GM23338 (cell line): ENCODE results near the gene CASP8. TPM values are rescaled to one million over a fixed set of nuclear protein-coding genes. Genes with fewer than 3 reads are reported as not detected.
A peak's percentile ranks its signal among the peaks of the same experiment; 100 is the strongest.

Experiments used
- ATAC-seq: fragments of 200-7000 bp; cut with Tn5 transposase; 3 replicates; pipeline ENCODE4 v1.9.1; 2020
- DNase-seq: peaks from one replicate; pipeline ENCODE4 v3.0.0-alpha.2; 2015; ENCODE audit warnings: low spot score
- H2AFZ ChIP-seq: fragments of 200-600 bp; sonication (generic); 2 replicates; pipeline ENCODE4 v1.8.0; 2016; ENCODE audit warnings: antibody characterized with exemption, mild to moderate bottlenecking, moderate library complexity
- H3F3A ChIP-seq: fragments of 200-600 bp; sonication (generic); replicated peaks from 2 replicates; pipeline ENCODE4 v1.8.0; 2017; ENCODE audit warnings: antibody characterized with exemption, mixed run types, low read depth
- H3K27ac ChIP-seq: fragments of 200-600 bp; sonication (generic); 2 replicates; pipeline ENCODE4 v1.6.1; 2016; ENCODE audit warnings: low read depth
- H3K27me3 ChIP-seq: fragments of 200-600 bp; sonication (generic); 2 replicates; pipeline ENCODE4 v1.8.0; 2016; ENCODE audit warnings: mild to moderate bottlenecking, mixed run types, moderate library complexity; ENCODE audit not compliant: insufficient read depth
- H3K36me3 ChIP-seq: fragments of 200-600 bp; sonication (generic); 2 replicates; pipeline ENCODE4 v1.8.0; 2016; ENCODE audit warnings: mild to moderate bottlenecking; ENCODE audit not compliant: insufficient read depth
- H3K4me1 ChIP-seq: fragments of 200-600 bp; sonication (generic); 2 replicates; pipeline ENCODE4 v1.8.0; 2016; ENCODE audit warnings: mild to moderate bottlenecking, moderate library complexity; ENCODE audit not compliant: insufficient read depth
- H3K4me2 ChIP-seq: fragments of 200-600 bp; sonication (generic); 2 replicates; pipeline ENCODE4 v1.7.1; 2017; ENCODE audit warnings: mixed run types
- H3K4me3 ChIP-seq: fragments of 200-600 bp; sonication (generic); 2 replicates; pipeline ENCODE4 v1.6.1; 2016; ENCODE audit warnings: mixed run types
- H3K79me2 ChIP-seq: fragments of 200-600 bp; sonication (generic); replicated peaks from 2 replicates; pipeline ENCODE4 v1.8.0; 2017; ENCODE audit warnings: mild to moderate bottlenecking; ENCODE audit not compliant: insufficient read depth
- H3K9me2 ChIP-seq: fragments of 200-600 bp; sonication (generic); 2 replicates; pipeline ENCODE4 v1.8.0; 2017; ENCODE audit not compliant: insufficient read depth
- H4K20me1 ChIP-seq: fragments of 200-600 bp; sonication (generic); replicated peaks from 2 replicates; pipeline ENCODE4 v1.8.0; 2017; ENCODE audit warnings: mild to moderate bottlenecking; ENCODE audit not compliant: insufficient read depth
- H3K27ac Mint-ChIP-seq: 2 replicates; pipeline ENCODE4 v1.8.0; 2020; ENCODE audit warnings: inconsistent platforms, mild to moderate bottlenecking, moderate library complexity, mixed read lengths
- H3K27me3 Mint-ChIP-seq: 3 replicates; pipeline ENCODE4 v1.8.0; 2022; ENCODE audit warnings: low read depth, mild to moderate bottlenecking, moderate library complexity, mixed read lengths, inconsistent platforms; ENCODE audit not compliant: insufficient read depth, poor library complexity
- H3K36me3 Mint-ChIP-seq: 3 replicates; pipeline ENCODE4 v1.8.0; 2021; ENCODE audit warnings: low read depth, mild to moderate bottlenecking, inconsistent platforms, moderate library complexity, mixed read lengths
- H3K4me1 Mint-ChIP-seq: 3 replicates; pipeline ENCODE4 v1.8.0; 2020; ENCODE audit warnings: mild to moderate bottlenecking, inconsistent platforms, mixed read lengths
- H3K4me3 Mint-ChIP-seq: 3 replicates; pipeline ENCODE4 v1.8.0; 2021; ENCODE audit warnings: moderate library complexity, mild to moderate bottlenecking, inconsistent platforms, mixed read lengths
- H3K9me3 Mint-ChIP-seq: 3 replicates; pipeline ENCODE4 v1.8.0; 2020; ENCODE audit warnings: moderate library complexity, mild to moderate bottlenecking, inconsistent platforms, mixed read lengths
- CREB1 ChIP-seq: fragments of 250-450 bp; sonication (Bioruptor Pico); IDR thresholded peaks from 2 replicates; pipeline ENCODE4 v1.5.0; 2020; ENCODE audit warnings: low read depth, mild to moderate bottlenecking, moderate library complexity
- EZH2 ChIP-seq: fragments of 200-600 bp; sonication (generic); IDR thresholded peaks from one replicate; pipeline ENCODE4 v1.8.0; 2017; ENCODE audit warnings: antibody characterized with exemption, mild to moderate bottlenecking, low read depth; ENCODE audit not compliant: unreplicated experiment
- EZH2phosphoT487 ChIP-seq: fragments of 200-600 bp; sonication (generic); IDR thresholded peaks from one replicate; pipeline ENCODE4 v1.8.1; 2018; ENCODE audit warnings: antibody characterized with exemption; ENCODE audit not compliant: unreplicated experiment
- JUNB ChIP-seq: IDR thresholded peaks from one replicate; pipeline ENCODE4 v1.6.1; 2016; ENCODE audit warnings: antibody characterized with exemption; ENCODE audit not compliant: unreplicated experiment
- NANOG ChIP-seq: IDR thresholded peaks from 2 replicates; pipeline ENCODE4 v1.6.1; 2016; ENCODE audit warnings: antibody characterized with exemption, borderline replicate concordance
- POLR2AphosphoS5 ChIP-seq: IDR thresholded peaks from 2 replicates; pipeline ENCODE4 v1.6.1; 2016; ENCODE audit warnings: antibody characterized with exemption, low read depth
- STAT1 ChIP-seq: IDR thresholded peaks from one replicate; pipeline ENCODE4 v1.6.1; 2016; ENCODE audit warnings: antibody characterized with exemption; ENCODE audit not compliant: unreplicated experiment
- ZNF114 ChIP-seq: fragments of 250-450 bp; sonication (Bioruptor Pico); IDR thresholded peaks from 2 replicates; pipeline ENCODE4 v1.5.0; 2020; ENCODE audit warnings: mild to moderate bottlenecking, moderate library complexity
- ZNF331 ChIP-seq: fragments of 250-450 bp; sonication (Bioruptor Pico); IDR thresholded peaks from 2 replicates; pipeline ENCODE4 v1.5.0; 2020; ENCODE audit warnings: low read depth, mild to moderate bottlenecking, moderate library complexity
- polyA plus RNA-seq: library from polyadenylated mRNA; unstranded; fragments of >200 nt; fragmentation: Nextera tagmentation; extraction: Ambion mirVana; gene quantifications from 2 replicates; pipeline ENCODE4 v1.2.1, GENCODE V29; 2016
- total RNA-seq: library from RNA; depleted of rRNA; stranded (reverse); fragments of >200 nt; shearing (Covaris generic); gene quantifications from 2 replicates; pipeline ENCODE4 v1.2.3, GENCODE V29; 2014
- TF ChIP-seq, protein P1 (sequence below): IDR thresholded peaks from one replicate; pipeline ENCODE4 v1.6.1; 2018; ENCODE audit warnings: antibody characterized with exemption; ENCODE audit not compliant: unreplicated experiment
- TF ChIP-seq, protein P2 (sequence below): IDR thresholded peaks from 2 replicates; pipeline ENCODE4 v1.6.1; 2016; ENCODE audit warnings: antibody characterized with exemption
- TF ChIP-seq, protein P3 (sequence below): fragments of 250-450 bp; sonication (Bioruptor Pico); IDR thresholded peaks from 2 replicates; pipeline ENCODE4 v1.5.0; 2020; ENCODE audit warnings: mild to moderate bottlenecking, moderate library complexity
- TF ChIP-seq, protein P4 (sequence below), 2 experiments: fragments of 200-600 bp in 1 of 2; sonication (generic) in 1 of 2; conservative IDR thresholded peaks; 2 replicates each; pipeline versions ENCODE4 v1.5.1 to v1.6.1; 2016 to 2017; ENCODE audit warnings: antibody characterized with exemption in 2 of 2, low read depth in 2 of 2, mild to moderate bottlenecking in 2 of 2, moderate library complexity in 1 of 2

The CASP8 gene
- total and polyA plus RNA-seq, 2 experiments from 2014 or later: 2.3 to 3.6 TPM

DNA sequence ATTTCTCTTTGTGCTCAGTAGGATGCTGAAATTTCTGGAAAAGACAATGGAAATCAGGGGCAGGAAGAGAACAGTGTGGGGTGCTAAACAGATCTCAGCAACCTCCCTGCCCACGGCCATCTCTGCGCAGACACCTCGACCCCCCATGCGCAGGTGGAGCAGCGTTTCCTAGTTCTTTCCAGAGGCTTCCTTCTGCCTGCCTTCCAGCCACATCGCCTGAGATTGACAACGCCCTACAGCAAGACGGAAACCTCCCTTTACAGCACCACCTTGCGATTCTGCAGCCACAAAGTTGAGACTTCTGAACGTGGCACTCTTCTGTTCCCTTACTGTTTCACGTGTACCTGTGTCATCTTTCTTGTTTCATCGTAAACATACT, 31.4 kb upstream of the CASP8 start (continued):
- TF ChIP-seq, protein P1, sequence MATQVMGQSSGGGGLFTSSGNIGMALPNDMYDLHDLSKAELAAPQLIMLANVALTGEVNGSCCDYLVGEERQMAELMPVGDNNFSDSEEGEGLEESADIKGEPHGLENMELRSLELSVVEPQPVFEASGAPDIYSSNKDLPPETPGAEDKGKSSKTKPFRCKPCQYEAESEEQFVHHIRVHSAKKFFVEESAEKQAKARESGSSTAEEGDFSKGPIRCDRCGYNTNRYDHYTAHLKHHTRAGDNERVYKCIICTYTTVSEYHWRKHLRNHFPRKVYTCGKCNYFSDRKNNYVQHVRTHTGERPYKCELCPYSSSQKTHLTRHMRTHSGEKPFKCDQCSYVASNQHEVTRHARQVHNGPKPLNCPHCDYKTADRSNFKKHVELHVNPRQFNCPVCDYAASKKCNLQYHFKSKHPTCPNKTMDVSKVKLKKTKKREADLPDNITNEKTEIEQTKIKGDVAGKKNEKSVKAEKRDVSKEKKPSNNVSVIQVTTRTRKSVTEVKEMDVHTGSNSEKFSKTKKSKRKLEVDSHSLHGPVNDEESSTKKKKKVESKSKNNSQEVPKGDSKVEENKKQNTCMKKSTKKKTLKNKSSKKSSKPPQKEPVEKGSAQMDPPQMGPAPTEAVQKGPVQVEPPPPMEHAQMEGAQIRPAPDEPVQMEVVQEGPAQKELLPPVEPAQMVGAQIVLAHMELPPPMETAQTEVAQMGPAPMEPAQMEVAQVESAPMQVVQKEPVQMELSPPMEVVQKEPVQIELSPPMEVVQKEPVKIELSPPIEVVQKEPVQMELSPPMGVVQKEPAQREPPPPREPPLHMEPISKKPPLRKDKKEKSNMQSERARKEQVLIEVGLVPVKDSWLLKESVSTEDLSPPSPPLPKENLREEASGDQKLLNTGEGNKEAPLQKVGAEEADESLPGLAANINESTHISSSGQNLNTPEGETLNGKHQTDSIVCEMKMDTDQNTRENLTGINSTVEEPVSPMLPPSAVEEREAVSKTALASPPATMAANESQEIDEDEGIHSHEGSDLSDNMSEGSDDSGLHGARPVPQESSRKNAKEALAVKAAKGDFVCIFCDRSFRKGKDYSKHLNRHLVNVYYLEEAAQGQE: no peak
- TF ChIP-seq, protein P2, sequence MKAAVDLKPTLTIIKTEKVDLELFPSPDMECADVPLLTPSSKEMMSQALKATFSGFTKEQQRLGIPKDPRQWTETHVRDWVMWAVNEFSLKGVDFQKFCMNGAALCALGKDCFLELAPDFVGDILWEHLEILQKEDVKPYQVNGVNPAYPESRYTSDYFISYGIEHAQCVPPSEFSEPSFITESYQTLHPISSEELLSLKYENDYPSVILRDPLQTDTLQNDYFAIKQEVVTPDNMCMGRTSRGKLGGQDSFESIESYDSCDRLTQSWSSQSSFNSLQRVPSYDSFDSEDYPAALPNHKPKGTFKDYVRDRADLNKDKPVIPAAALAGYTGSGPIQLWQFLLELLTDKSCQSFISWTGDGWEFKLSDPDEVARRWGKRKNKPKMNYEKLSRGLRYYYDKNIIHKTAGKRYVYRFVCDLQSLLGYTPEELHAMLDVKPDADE: no peak
- TF ChIP-seq CREB1 (CRISPR knock-in tag) (no peak), STAT1 (no peak), EZH2 (no peak), NANOG (no peak), EZH2phosphoT487 (no peak), JUNB (no peak)

DNA sequence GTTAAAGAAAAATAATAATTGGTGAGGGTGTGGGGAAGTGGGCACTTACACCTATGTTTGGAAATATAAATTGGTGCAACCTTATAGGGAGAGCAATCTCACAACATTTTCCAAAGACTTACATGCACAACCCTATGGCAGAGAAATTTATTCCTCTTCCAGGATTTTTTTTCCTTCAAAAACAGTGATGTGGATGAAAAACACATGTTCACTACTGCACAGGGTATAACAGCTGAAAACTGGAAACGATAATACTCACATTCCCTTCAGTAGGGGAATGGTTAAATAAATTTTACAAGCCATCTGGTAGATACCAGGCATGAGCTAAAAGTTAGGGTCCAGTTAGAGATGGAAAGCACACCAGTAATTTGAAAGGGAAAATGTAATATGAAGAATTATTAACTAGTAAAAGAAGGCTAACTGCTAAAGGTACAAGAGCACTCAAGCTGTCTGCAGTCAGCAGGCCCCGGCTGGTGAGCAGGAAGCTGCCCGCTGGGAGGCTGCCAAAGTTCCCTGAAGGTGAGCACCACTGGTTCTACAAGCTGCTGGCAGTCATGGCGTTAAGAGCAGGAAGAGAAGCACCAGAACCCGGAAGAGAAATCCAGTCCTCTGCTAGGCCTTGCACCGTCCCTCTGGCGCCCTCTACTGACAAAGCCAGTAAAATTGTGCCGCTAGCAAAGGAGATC, 28.4 kb upstream of the CASP8 start:
- no peaks in the 10 kb centered on the region for H3K9me2 ChIP-seq
- no peaks in the 10 kb centered on the region for H3K27me3 ChIP-seq
- H3K27ac Mint-ChIP-seq: peak overlapping the region; percentile 17; the same call in 1 of the 2 replicates
- H4K20me1 ChIP-seq: no peaks in the 10 kb centered on the region
- no peaks in the 10 kb centered on the region; the same call in 2 of the 3 replicates for H3K9me3 Mint-ChIP-seq
- DNase-seq (peak; percentile 97), ATAC-seq (peak; percentile 82)
- H3F3A ChIP-seq: no peaks in the 10 kb centered on the region
- H3K36me3 ChIP-seq: no peaks in the 10 kb centered on the region
- H3K36me3 Mint-ChIP-seq: no peaks in the 10 kb centered on the region
- H3K4me1 Mint-ChIP-seq: peaks cover 12% of the 10 kb centered on the region
- H3K27me3 Mint-ChIP-seq: peaks cover 4% of the 10 kb centered on the region
- no peaks in the 10 kb centered on the region for H3K79me2 ChIP-seq
- H3K4me3 Mint-ChIP-seq: no peak overlapping the region
- H3K4me2 ChIP-seq: no peak overlapping the region
- H3K27ac ChIP-seq: no peak overlapping the region
- peak overlapping the region; percentile 75; the same call in 1 of the 2 replicates for H2AFZ ChIP-seq
- H3K4me1 ChIP-seq: no peaks in the 10 kb centered on the region
- H3K4me3 ChIP-seq: no peak overlapping the region
- TF ChIP-seq ZNF331 (CRISPR knock-in tag) (peak; percentile 33; the same call in 1 of the 2 replicates), ZNF114 (CRISPR knock-in tag) (peak; percentile 94), CREB1 (CRISPR knock-in tag) (peak; percentile 53; the same call in 1 of the 2 replicates), POLR2AphosphoS5 (no peak)
- TF ChIP-seq, protein P3, sequence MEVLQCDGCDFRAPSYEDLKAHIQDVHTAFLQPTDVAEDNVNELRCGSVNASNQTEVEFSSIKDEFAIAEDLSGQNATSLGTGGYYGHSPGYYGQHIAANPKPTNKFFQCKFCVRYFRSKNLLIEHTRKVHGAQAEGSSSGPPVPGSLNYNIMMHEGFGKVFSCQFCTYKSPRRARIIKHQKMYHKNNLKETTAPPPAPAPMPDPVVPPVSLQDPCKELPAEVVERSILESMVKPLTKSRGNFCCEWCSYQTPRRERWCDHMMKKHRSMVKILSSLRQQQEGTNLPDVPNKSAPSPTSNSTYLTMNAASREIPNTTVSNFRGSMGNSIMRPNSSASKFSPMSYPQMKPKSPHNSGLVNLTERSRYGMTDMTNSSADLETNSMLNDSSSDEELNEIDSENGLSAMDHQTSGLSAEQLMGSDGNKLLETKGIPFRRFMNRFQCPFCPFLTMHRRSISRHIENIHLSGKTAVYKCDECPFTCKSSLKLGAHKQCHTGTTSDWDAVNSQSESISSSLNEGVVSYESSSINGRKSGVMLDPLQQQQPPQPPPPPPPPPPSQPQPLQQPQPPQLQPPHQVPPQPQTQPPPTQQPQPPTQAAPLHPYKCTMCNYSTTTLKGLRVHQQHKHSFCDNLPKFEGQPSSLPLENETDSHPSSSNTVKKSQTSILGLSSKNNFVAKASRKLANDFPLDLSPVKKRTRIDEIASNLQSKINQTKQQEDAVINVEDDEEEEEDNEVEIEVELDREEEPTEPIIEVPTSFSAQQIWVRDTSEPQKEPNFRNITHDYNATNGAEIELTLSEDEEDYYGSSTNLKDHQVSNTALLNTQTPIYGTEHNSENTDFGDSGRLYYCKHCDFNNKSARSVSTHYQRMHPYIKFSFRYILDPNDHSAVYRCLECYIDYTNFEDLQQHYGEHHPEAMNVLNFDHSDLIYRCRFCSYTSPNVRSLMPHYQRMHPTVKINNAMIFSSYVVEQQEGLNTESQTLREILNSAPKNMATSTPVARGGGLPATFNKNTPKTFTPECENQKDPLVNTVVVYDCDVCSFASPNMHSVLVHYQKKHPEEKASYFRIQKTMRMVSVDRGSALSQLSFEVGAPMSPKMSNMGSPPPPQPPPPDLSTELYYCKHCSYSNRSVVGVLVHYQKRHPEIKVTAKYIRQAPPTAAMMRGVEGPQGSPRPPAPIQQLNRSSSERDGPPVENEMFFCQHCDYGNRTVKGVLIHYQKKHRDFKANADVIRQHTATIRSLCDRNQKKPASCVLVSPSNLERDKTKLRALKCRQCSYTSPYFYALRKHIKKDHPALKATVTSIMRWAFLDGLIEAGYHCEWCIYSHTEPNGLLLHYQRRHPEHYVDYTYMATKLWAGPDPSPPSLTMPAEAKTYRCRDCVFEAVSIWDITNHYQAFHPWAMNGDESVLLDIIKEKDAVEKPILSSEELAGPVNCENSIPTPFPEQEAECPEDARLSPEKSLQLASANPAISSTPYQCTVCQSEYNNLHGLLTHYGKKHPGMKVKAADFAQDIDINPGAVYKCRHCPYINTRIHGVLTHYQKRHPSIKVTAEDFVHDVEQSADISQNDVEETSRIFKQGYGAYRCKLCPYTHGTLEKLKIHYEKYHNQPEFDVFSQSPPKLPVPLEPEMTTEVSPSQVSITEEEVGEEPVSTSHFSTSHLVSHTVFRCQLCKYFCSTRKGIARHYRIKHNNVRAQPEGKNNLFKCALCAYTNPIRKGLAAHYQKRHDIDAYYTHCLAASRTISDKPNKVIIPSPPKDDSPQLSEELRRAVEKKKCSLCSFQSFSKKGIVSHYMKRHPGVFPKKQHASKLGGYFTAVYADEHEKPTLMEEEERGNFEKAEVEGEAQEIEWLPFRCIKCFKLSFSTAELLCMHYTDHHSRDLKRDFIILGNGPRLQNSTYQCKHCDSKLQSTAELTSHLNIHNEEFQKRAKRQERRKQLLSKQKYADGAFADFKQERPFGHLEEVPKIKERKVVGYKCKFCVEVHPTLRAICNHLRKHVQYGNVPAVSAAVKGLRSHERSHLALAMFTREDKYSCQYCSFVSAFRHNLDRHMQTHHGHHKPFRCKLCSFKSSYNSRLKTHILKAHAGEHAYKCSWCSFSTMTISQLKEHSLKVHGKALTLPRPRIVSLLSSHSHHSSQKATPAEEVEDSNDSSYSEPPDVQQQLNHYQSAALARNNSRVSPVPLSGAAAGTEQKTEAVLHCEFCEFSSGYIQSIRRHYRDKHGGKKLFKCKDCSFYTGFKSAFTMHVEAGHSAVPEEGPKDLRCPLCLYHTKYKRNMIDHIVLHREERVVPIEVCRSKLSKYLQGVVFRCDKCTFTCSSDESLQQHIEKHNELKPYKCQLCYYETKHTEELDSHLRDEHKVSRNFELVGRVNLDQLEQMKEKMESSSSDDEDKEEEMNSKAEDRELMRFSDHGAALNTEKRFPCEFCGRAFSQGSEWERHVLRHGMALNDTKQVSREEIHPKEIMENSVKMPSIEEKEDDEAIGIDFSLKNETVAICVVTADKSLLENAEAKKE (CRISPR knock-in tag): peak; percentile 99
- TF ChIP-seq, protein P4, sequence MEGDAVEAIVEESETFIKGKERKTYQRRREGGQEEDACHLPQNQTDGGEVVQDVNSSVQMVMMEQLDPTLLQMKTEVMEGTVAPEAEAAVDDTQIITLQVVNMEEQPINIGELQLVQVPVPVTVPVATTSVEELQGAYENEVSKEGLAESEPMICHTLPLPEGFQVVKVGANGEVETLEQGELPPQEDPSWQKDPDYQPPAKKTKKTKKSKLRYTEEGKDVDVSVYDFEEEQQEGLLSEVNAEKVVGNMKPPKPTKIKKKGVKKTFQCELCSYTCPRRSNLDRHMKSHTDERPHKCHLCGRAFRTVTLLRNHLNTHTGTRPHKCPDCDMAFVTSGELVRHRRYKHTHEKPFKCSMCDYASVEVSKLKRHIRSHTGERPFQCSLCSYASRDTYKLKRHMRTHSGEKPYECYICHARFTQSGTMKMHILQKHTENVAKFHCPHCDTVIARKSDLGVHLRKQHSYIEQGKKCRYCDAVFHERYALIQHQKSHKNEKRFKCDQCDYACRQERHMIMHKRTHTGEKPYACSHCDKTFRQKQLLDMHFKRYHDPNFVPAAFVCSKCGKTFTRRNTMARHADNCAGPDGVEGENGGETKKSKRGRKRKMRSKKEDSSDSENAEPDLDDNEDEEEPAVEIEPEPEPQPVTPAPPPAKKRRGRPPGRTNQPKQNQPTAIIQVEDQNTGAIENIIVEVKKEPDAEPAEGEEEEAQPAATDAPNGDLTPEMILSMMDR (conservative IDR thresholded peaks at IDR 0.05; ENCODE audit: low read depth in 2 of 2): peak; percentile 93 to 98
